Fibroblast of skin of scalp (primary cell): ENCODE results near the gene VPS33A. TPM values are rescaled to one million over a fixed set of nuclear protein-coding genes. Genes with fewer than 3 reads are reported as not detected.
"Not testable (repeated sequence)": the region's sequence is repeated elsewhere in the genome, so short reads cannot be mapped to it uniquely, and the experiment has no call there.

ENCODE experiments used
- DNase-seq: peaks from one replicate; pipeline ENCODE4 v3.0.0-alpha.2; 2013
- polyA plus RNA-seq, 2 experiments: library from polyadenylated mRNA; unstranded; fragments of 120-200 nt; gene quantifications; one replicate each; pipeline ENCODE4 v1.2.1, GENCODE V29; 2013; ENCODE audit not compliant: insufficient read length in 2 of 2

VPS33A gene
- polyA plus RNA-seq (2013, experiment 1 of 2; ENCODE audit: insufficient read length) = 12.4 TPM
- 9.4 TPM for polyA plus RNA-seq (2013, experiment 2 of 2; ENCODE audit: insufficient read length)

DNA sequence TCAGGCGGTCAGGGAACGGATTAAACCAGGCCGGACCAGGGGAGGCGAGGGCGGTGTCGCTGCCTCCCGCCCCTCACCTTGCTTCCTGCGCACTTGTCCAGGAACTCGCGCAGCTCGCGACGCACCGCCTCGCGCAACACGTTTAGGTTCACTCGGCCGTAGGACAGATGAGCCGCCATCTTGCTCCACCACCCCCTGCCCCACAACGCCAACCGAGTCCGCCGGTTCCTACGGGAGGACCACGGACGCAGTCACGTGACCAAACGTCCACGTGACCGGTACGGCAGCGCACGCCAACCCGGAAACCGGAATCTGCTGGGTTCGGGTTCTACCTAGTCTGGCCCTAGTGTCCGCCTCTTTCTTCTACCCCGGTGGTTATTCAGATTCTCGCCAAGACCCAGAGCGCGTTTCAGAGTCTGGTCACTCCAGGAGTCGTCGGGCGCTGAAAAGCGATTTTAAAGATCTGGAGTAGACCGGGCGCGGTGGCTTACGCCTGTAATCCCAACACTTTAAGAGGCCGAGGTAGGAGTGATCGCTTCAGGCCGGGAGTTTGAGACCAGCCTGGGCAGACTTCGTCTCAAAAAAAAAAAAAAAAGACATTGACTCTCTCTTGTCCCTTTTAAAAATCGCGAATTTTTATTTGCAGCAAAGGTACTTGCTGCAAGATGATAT is at the start of gene VPS33A:
Gene VPS33A, minus strand, starts transcription at position 265 of the 672 bp plus-strand sequence. Its CDS starts 86 bp downstream, at position 179.
- DNase-seq = peak; percentile 99

DNA sequence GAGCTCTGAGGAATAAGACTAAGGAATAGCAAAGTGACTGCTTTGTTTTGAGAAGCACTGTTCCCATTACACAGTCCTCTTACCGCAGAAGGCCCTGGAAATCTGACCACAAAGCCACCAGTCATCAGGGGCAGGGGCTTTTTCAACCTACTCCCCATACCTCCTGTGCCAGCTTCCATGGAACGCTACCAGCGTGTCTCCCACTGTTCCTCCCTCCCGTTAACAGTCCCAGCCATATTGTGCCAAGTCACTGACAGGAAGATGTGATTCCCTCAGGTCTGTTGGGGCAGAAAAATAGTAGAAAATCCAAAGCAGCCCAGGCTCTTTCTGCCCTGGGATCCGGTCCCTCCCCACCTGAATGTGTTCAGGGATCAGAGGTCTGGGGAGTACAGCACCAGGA is 46.6 kb upstream of the VPS33A start:
- DNase-seq = no peak

DNA sequence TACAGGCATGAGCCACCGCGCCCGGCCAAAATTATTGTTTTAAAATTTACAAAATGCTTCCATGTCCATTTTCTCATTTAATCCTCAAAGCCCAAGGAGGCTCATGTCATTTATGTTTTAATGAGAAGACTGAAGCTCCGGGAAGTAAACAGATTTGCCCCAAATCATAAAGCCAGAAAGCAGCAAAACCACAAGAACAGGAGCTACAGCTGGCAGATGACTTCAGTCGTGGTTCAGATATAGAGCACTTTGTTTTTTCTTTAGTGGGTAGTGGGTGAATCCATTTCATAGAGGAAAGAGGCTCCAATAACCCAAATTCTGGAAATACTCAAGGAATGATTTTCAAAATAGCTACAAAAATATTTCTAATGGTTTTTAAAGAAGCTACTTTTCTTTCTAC is 45.4 kb upstream of the VPS33A start:
- no peak for DNase-seq

DNA sequence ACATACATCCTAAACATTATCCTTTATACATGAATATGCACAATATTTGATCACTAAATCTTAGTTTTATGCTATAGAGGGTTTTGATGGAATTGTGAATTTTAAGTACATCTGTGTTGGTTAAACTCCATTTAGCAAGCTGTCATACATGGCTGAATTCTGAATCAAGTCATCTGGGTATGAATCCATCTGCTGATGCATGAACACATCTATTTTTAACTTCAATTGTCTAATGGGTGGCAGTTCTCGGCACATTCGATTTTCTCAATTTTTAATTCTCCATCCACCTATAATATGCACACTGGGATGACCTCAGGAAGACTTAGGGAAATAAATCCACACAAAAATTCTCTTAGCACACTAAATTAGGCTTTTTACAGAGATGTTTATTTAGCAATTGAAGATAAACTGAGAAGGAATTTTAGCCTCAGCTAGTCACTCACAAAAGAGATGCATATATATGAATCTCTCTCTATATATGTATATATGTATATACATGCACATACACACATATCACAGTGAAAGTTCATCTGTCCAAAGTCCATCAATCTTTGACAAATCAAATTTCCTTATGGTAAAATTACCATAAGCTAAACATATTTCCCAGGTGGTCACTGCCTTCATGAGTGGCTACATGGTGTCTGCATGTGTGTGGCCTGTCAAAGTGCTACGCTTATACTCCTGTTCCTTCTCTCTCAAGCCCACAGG is 44.5 kb upstream of the VPS33A start:
- no peak for DNase-seq

DNA sequence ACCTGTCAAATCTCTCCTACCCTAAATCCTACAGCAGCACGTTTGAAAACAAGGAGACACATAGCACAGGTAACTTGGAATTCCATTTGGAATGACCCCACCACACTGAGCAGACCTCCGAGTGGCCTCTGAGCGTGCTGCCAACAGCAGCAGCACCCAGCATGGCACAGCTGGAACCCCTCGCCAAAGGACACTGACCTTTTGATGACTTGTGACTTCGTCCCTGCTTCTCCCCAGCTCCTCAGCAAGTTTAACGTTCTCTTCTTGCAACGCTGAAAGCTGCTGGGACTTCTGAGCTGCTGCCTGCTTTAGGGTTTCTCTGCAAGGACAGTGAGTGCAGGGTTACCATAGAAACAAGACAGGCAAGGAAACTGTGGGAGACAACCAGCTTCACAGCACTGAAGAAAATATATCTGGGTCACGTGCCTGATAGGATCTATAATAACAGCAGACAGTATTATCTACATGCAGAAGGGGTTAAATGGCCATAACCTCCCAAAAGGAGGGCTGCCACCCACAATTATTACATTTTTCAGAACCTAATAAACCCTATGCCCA is 43.3 kb upstream of the VPS33A start:
- DNase-seq = no peak

DNA sequence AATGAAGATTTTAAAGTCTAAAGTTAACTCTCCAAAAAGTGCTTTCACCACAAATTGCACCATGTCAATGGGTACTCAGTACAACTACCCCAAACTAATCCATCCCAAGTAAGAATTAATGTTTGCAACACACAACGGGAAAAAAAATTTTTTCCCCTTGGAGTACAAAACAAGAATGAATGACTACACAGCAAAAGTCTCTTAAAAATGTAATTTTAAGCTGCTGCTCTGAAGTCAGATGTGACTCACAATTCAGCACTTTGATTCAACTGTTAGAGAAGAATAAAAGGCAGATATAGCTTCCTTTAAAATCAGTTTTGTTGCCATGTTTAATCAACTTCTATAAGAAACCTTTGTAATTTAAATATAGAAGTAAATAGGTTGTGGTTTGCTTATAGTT is 42.5 kb upstream of the VPS33A start:
- peak; percentile 40 for DNase-seq

DNA sequence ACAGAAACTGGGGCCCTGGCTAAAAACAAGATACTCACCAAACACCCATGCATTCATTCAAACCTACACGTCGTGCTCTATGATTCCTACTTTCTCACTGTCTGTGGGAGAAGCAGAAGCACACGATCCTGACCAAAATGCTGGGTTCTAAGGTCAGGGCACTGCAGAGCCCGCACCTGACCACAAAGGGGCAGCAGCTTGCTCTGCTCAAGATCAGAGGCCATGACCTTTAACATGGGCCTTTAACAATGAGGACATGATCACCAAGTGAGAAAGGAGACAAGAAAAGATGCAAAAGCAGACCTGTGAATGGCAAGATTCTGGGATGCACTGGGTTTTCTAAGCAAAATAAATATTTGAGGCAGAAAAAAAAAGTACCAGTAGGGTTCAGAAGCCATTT is 40.1 kb upstream of the VPS33A start:
- DNase-seq = no peak

DNA sequence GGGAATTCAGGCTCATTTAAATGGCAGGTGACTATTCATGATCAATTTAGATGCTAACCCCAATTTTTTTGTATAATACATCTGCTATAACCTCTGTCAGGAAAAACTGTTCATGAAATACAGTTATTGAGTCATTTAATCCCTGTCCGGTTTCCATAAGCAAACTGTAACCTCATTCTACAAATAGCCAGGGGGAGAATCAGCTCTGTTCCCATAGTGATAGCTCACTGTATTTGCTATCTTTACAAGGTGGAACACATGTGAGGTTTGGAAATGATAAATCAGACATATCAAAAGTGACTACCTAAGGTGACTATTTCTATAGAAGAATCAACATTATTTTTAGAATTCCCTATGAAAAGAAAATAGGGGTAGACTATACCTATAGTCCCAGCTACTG is 38.6 kb upstream of the VPS33A start:
- no peak for DNase-seq

DNA sequence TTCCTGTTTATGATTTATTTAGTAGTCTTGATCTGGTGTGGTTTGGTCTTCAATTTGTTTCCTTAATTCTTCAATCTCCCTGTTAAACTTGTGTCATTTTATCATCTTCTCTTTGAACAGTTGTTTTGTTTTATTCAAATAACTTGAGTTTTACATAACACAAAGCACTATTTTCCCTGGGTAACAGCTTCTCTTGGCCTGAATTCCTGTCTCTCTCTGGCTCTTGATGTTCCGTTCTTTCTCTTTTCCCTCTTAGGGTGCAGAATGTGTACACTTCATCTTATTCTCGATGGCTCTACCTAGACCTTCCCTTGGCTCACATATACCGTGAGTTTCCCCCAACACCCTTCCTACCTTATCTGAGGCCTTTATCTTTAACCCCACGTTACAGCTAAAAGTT is 36.8 kb upstream of the VPS33A start:
- no peak for DNase-seq

DNA sequence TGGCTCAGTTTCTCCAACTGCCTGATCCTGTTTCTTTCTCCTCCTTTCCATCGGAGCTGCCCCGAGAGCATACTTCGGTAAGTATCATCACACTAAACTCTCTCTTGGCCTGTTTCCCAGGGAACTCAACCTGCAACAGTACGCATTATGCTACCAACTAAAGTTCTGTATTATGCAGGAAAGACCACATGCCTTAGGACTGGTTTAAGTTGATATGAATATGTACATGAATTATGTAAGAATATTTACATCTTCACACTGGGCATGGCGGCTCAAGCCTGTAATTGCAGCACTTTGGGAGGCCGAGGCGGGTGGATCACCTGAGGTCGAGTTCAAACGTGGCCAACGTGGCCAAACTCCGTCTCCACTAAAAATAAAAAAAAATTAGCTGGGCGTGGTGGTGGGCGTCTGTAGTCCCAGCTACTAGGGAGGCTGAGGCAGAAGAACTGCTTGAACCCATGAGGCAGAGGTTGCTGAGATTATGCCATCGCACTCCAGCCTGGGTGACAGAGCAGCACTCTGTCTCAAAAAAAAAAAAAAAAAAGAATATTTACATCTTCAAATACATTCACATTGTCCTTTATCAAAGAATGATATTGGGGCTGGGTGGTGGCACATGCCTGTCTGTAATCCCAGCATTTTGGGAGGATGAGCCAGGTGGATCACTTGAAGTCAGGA is 31.9 kb upstream of the VPS33A start:
- no peak for DNase-seq

DNA sequence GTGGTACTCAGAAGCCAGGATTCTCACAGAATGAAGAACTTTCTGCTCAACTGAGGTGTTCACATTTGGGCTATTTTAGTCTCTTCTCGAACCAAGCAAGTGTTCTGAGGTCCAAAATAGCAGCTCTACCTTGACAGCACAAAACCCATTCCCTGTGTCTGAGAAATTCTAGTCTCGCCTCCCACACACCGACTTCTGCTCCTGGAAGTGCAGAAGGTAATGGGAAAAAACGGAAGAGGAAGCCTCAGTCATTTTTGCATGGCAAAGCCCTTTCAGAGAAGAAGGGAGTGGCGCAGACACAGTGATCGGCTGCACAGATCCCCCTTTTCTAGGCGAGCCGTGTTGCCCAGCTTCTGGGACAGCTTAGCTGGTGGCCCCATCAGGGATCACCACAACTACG is 31.2 kb upstream of the VPS33A start:
- DNase-seq = no peak

DNA sequence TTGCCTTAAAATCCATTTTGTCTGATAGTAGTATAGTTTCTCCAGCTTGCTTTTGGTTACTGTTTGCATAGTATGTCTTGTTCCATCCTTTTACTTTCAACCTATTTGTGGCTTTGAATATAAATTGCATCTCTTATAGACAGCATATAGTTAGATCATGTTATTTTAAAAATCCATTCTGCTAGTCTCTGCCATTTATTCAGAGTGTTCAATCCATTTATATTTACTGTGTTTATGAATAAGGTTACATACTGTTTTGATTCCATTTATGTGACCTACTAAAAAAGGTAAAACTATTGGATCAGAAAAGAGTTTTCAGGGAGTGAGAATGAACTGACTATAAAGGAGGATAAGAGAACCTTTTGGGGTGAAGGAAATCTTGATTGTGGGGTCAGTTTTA is 29.6 kb upstream of the VPS33A start:
- DNase-seq = no peak

DNA sequence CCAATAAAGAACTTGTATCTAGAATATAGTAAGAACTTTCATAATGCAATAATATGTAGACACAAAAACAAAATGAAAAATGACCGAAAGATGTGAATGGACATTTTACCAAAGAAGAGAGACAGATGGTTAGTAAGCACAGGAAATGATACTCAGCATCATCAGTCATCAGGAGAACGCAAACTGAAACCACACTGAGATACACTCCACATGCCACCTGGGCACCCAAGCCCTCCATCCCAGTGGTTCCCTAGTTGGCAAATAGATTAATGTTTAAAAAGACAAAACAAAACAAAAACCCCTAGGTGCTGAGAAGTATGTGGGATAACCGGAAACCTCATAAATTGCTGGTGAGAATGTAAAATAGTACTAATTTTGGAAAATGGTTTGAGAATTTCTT is 26.8 kb upstream of the VPS33A start:
- DNase-seq = no peak

DNA sequence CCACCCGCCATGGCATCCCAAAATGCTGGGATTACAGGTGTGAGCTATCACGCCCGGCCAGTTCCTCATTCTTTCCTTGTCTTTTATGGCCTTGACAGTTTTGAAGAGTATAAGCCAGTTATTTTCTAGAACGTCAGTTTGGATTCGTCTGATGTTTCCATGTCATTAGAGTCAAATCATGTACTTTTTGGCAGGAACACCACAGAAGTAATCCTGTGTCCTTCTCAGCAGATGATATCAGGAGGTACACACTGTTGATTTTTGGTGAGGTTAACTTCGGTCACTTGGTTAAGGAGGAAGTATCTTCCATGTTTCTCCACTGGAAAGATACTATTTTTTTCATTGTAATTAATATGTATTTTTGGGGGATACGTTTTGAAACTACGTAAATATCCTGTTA is 25.1 kb upstream of the VPS33A start:
- no peak for DNase-seq

DNA sequence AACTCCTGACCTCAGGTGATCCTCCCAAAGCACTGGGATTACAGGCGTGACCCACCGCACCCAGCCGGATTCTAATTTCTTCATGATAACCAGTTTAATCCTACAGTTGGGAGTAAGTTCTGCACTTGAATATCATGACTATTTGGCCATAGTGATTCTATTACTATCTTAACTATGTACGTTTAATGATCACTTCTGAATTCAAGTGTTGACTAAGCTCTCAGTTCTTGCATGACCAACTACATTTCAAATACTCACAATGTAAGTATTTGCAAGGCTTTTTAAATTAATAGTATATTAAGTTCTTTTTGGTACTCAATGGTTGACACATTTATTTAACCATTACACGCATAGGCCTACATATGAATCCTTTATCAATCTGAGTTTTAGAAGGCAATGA is 17.4 kb upstream of the VPS33A start:
- no peak for DNase-seq

DNA sequence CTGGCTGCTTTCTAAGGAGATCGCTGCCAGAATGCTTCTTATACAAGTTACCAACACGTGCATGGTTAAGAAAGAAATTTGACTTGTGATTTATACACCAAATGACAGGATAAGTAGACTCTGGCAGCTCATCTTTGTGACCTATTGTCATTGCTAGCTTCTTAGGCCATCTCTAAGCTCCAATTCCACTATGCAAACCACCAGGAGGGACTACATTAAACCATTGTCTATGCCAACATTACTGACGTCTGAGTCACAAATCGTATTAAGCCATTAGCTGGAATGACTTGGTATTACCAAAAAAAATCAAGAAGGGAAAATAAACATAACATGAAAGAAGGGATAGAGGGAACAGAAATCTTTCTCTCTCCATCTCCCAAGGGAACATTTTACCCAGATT is 15.8 kb upstream of the VPS33A start:
- DNase-seq = peak; percentile 91

DNA sequence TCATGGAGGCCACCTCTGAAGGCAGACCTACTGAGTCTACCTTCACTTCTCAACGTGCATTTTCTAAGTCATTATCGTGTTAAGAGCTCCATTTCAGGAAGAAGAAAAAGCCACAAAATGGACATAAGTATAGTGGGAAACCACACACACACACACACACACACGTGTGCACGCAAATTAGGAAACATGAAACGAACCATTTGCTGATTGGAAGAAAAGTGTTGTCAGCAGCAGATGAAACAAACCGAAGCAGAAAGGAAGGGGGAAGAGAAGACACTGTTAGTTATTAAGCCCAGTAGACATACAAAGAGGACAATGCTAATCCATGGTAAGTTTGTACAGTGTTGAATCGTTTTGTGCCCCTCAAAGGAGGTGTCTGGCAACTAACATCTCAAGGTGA is 9.9 kb upstream of the VPS33A start:
- DNase-seq = no peak

DNA sequence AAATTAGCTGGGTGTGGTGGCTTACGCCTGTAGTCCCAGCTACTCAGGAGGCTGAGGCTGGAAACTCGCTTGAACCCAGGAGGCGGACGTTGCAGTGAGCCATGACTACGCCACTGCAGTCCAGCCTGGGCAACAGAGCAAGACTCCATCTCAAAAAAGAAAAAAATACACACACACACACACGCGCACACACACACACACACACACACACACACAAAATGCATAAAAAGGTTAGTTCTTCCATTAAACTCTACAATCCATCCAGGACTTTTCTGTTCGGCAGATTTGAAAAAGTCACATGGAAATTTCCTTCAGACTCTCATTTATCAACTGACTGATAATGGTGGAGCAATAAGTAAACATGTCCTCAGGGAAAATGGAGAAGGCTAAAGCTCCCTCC is 9.2 kb upstream of the VPS33A start:
- no peak for DNase-seq

DNA sequence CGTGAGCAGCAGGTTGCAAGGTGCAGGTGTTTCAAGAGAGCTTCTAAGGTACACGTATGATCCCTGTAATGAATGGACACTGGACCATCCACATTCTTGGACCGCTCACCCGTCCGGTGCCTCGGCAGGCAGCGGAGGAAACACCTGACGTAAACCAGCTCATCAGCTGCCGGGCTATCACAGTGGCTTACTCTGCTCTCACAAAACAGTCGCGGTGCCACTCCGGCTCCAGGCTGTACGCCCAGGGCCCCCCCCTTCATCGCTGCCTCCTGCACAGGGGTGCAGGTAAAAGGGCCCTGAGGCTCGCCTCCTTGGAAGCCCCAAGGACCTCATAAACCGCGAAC is 436 bp downstream of the VPS33A start:
- DNase-seq = no peak

DNA sequence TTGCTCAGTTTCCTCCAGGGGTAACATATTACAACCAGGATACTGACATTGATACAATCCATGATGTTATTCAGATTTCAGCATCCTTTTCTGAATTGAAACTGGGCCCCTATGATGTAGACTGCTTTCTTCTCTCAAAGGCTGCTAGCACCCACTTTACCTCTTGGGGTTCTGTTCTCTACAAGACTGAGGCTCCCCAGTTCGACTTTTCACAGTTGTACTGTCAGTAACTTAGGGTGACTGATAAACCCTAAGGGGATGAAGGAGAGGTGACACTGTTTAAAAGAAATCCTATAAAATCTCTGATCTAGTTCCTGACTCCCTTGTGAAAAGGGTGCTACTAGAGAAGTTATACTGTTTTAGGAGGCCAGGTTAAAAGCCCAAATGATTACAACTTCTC is 818 bp downstream of the VPS33A start:
- no peak for DNase-seq

DNA sequence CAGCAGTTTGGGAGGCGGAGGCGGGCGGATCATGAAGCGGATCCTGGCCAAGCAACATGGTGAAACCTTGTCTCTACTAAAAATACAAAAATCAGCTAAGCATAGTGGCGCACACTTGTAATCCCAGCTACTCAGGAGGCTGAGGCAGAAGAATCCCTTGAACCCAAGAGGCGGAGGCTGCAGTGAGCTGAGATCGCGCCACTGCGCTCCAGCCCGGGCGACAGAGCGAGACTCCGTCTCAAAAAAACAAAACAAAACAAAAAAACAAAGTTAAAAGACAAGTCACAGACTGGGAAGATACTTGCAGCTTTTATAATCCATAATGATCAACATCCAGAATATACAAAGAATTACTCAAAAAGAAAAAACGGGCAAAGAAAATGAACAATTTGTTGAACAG is 5.6 kb downstream of the VPS33A start:
- DNase-seq = not testable (repeated sequence)

DNA sequence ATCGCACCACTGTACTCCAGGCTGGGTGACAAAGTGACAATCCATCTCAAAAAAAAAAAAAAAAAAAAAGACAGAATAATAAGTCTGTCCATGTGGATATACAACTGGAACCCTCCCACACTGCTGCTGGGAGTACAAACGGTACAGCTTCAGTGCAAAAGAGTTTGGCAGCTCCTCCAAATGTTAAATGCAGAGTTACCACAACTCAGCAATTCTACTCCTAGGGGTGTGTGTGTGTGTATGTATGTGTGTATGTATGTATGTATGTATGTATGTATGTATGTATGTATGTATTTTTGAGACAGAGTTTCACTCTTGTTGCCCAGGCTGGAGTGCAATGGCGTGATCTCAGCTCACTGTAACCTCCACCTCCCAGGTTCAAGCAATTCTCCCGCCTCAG is 7.4 kb downstream of the VPS33A start:
- DNase-seq = not testable (repeated sequence)

DNA sequence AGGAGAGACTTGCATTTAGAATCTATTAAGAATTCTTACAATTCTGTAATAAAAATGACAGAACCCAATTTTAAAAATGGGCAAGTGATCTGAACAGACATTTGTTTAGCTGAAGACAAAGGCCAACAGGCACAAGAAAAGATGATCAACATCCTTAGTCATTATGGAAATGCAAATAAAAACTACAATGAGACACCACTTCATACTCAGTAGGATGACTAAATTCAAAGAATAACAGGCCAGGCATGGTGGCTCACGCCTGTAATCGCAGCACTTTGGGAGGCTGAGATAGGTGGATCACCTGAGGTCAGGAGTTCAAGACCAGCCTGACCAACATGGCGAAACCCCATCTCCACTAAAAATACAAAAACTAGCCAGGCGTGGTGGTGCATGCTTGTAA is 7.8 kb downstream of the VPS33A start:
- not testable (repeated sequence) for DNase-seq

DNA sequence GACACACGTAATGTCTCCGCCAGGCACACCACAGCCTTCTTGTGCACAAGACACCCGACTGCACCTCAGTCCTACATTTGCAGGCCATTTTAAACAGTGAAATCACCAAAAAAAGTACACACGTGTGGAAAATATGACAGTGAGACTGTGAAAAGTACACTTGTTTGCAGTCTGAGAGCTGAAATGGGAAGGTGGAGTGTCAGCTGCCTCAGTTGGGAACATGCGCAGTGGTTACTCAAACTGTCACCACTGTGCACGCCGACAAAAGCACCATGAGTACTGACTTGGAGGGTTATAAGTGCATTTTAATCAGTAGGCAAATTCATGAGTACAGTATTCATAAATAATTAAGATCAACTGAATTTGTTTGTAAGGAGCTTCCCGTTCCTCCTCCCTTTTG is 15.8 kb downstream of the VPS33A start:
- no peak for DNase-seq
